Embryonic facial prominence (tissue), 1 donor: Measurements from ENCODE around the gene KDM4B.

Source experiments
- DNase-seq: peaks from one replicate; pipeline ENCODE4 v3.0.0-alpha.2; 2016; ENCODE audit errors: extremely low spot score

Gene KDM4B

GRCh38 chr19:5035105-5035761 is 66.3 kb downstream of the KDM4B start:
- no peak for DNase-seq

DNA sequence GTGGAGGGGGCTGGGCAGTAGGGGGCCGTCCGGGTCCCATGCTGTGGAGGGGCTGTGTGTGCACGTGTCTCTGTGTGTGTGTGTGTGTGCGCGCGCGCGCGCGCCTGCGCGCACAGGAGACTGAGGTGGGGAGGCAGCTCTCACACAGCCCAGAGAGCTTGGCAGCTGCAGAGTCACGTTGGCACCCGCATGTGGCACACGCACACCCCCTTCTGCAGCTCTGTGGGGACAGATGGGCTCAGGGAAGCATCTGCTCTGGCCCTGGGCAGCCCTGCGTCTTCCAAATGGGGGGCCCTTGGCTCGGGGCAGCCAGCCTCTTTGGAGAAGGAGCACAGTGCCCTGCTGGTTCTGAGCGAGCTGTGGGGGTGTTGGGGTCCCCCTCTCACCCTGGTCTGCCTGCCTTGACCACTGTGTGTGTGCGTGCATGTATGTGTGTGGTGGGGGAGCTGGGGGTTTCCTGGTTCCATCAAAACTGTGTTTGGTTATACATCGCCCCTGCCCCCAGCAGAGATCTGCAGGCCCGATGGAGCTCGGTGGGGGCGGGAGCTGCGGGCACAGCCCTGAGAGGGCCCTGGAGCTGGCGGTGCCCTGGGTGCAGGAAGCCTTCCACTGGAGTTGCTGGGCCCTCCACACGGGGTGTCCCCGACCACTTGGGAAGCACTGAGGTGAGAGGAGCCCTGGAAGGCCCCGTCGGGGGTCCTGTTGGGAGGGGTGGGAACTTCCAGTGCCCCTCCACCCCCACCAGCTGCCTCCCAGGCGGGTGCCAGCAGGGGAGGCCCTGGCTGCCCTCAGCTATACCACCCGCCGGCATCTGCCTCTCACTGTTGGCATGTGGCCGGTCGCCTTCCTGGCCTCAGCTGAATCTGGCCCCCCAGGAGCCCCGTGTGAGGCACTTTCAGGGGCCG is 67.1 kb downstream of the KDM4B start:
- DNase-seq, result no peak

DNA sequence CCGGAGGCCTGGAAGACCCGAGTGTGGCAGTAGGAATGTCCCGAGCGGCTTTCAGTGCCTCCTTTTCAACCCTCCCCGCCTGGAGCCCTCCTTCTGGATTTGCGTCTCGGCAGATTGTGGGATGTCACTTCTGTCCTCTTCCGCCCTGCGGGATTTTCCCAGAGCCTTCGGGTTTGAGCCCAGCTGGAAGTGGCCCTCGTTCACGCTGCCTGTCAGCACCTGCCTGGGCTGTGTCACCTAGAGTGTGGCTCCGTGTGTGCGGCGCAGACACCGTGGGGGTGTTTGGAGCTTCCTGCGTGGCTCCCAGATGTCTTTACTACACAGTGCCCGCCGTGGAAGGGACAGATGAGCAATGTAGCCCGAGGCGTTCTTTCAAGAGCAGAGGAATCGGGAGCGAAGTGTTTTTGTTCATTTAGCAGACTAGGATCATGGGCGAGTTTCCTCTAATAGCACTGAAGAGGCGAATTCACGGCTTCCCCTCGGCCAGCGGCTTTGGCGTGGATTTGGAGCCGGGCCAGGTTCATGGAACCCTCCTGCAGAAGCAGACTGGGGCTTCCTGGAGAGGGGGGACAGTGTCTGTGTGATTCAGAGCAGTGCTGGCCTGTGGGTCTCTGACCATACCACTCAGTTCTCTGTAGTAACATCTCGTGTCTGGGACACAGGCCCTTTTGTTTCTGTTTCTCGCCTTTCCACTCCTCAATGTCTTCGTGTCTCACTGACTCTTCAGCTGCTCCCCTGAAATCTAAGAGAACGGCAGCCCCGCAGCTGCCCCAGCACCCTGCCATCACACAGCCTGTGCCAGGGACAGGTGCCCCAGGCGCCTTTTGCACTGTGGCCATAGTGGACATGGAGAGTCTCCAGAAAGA is 68.0 kb downstream of the KDM4B start:
- DNase-seq, result no peak

DNA sequence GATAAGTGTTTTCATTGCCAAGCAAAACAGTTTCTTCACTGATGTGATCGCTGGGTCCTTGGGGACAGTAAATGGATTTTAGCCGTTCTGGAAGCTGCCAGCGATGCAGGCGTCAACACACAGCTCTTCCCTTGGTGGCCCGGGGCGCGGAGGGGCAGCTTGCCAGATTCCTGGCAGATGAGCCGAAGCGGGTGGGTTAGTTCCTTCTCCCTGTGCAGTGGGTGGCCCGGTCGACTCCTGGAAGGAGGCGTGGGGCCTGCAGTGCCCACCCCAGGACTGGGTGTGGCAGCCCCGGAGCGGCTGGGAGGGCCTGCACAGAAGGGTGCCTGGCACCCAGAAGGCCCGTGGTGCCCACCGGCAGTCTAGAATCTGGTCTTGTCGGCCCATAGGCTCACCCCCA is 69.0 kb downstream of the KDM4B start:
- no peak for DNase-seq

DNA sequence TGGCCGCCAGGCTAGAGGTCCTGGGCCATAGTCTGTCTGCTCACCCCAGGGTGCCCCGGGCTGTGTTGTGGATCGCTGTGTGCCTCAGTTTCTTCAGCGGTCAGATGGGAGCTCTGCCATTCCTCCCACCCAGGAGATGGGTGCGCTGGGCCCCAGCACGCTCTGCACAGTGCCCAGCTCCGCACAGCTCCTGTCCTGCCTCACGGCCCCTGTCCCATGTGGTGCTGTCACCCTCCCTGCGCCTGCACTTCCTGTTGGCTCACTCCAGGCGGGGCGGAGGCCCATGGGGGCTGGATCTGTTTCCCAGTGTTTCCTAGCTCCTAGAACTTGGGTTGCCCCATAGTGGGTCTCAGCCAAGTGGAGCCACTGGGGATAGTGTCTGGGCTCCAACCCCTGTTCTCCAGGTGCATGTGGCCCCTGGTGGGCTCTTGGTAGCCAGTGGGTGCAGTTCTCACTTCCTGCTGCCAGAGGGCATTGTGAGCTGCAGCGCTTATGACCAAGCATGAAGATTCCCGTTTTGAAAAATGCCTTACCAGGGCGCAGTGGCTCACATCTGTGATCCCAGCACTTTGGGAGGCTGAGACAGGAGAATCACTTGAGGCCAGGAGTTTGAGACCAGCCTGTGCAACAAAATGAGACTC is 69.8 kb downstream of the KDM4B start:
- no peak for DNase-seq

DNA sequence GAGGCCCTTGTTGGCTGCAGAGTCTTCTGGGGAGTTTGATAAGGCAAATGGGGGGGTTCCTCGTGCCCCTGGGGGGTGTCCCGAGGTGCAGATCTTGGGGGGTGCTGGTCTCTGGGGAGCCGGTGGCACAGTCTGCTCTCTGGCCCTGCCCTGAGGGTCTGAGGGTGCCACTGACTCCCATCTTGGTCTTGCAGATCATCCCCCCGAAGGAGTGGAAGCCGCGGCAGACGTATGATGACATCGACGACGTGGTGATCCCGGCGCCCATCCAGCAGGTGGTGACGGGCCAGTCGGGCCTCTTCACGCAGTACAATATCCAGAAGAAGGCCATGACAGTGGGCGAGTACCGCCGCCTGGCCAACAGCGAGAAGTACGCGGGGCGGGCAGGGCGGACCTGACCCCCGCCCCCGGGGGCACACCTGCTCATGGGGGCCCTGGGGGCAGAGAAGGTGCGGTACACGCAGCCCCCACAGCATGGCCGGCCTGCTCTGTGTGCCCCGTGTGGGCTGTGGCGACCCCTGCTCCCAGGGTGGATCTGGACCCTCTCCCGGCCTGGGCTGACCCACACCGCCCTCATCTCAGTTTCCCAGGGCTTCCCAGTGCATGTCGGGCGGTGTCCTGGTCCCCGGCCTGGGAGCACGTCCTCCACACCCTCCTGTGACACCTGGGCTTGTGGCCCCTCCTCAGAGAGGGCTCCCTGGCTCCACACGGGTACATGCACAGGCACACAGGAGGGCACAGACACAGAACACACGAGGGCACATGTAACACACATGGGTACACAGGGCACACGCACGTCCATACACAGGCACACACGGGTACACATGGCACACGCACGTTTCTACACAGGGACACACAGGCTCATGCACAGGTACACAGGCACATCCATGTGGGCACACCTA is 71.0 kb downstream of the KDM4B start:
- no peak for DNase-seq

DNA sequence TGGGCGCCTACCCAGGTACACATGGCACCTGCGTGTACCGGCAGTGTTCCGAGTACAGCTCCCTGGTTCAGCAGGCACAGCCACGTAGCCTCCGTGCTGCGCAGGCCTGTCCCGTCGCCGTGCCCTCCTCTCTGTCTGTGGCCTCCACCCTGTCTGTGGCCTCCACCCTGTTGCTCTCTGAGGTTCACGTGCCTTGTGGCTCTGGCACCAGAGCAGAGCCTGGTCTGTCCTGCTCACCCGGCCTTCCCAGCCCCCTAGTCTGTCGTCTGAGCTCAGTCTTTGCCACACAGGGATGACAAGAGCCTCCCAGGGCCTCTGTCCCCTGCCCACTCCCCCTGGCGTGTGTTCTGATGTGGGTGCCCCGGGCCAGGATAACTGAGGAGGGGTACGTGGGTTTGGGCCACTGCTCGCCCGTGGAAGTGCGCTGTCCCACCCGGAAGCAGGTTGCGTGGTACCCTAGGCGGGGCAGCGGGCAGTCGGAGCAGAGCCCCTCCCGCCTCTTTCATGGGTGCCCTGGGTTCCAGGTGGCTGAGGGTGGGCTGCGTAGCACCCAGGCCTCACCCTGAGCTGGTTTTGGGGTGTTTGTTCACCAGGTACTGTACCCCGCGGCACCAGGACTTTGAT is 71.7 kb downstream of the KDM4B start:
- no peak for DNase-seq

DNA sequence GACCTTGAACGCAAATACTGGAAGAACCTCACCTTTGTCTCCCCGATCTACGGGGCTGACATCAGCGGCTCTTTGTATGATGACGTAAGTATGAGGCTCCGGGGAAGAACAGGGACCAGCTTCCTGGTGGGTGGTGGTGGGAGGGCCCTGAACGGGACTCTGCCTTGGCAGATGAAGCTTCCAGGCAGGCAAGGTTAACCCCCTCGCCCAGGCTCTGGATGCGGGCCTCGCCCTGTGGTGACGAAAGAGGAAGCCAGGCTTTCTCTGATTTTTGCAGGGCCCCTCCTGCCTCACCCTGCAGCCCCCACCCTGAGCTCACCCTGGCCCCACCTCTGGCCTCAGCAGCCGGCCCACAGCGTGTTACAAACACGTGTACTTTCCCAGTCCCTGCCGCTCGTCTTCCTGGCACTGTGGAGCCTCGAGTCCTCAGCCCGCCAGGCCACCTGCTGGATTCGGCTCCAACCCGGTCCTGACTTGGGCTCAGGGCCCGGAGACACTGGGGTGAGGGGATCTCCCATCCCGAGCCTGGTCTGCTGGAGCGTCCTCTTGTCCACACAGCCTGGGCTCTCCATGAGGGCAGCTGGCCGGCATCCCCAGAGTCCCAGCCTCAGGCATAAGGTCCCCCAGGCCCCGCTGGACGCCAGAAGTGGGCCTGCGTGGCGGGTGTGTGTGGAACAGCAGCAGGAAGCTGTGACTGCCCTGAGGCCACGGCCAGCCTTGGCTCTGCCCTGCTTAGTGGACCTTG is 72.4 kb downstream of the KDM4B start:
- DNase-seq, result no peak

DNA sequence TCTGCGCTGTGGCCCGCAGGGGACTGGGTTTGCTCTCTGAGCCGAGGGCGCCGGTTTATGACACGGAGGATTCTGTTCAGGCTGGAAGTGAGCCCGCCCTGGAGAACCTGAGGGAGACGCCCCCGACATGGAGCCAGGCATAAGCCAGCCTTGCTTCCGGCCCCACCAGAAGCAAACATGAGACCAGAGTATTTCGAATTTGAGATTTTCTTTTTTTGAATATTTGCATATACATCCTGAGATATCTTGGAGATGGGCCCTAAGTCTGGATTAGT is 72.9 kb downstream of the KDM4B start:
- DNase-seq, result no peak

GRCh38 chr19:5042556-5042955 is 73.6 kb downstream of the KDM4B start:
- DNase-seq, result no peak

DNA sequence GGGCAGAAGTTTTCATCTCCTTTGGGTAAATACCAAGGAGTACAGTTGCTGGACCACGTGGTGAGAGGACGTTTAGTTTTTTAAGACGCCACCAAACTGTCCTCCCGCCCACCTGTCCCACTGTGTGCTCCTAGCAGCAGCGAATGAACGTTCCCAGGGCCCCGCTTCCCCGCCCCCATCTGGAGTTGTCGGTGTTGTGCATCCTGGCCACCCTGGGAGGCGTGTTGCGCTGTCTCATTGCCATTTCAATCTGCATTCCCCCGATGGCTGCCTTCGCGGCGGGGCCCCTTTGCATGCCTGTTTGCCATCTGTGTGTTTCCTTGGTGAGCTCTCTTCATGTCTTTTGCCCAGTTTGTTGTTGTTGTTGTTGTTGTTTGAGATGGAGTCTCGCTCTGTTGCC is 76.1 kb downstream of the KDM4B start:
- no peak for DNase-seq

DNA sequence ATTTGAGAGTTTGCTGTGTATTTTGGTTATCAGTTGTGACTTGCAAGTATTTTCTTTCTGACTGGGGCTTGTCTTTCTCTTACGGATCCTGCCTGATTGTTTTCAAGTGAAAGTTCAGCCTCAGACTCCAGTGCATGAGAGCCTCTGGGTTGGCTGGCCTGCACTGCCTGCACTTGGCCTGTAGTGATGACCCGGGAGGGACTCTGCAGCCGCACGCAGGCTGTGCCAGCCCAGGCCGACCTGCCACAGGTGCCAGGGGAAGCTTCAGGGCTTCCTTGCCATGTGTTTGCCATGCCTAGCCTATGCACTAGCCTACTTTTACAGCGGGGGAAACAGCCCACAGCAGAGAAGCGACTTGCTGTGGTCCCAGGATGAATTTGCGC is 77.0 kb downstream of the KDM4B start:
- no peak for DNase-seq

DNA sequence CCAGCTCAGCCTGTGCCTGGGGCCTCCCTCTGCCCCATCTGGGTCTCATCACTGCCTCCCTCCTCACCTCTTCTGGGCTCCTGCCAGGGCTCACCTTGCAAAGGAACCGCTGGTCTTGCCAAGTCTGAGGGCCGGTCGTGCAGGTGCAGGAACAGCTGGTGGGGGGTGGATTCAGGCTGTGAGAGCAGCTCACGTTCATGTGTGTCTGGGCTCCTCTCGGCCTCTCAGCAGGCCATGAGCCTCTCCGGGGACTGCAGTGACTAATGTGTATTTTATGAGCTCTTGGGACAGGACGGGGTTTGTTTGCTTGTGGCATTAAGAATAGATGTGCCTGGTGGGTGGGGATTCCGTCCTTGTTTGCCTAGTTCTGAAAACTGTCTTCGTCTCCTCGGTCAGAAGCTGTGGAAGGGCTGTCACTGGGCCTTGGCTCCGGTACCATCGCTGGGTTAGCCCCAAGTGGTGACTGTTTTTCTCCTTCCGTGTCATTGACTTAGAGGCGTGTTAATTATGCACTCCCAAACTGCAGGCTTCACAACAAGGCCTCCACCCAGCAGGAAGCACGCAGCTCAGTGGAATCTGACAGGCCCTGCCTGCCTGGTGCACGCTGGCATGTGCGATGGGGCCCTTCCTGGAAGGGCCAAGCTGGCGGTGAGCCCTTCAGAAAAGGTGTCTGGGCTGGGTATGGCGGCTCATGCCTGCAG is 77.6 kb downstream of the KDM4B start:
- DNase-seq, result no peak

GRCh38 chr19:5047251-5047935 is 78.5 kb downstream of the KDM4B start:
- no peak for DNase-seq

GRCh38 chr19:5048091-5048726 is 79.3 kb downstream of the KDM4B start:
- peak; percentile 56 for DNase-seq

- no peak for DNase-seq
Measured at GRCh38 chr19:5048727-5049553, 80.0 kb downstream of the KDM4B start.

GRCh38 chr19:5049561-5049960 is 80.6 kb downstream of the KDM4B start:
- no peak for DNase-seq
